Superior temporal gyrus (tissue), 1 donor: ENCODE results near the gene AVP.

ENCODE experiments used
- DNase-seq: peaks from one replicate; pipeline ENCODE4 v3.0.0-alpha.2; 2016; ENCODE audit errors: extremely low spot score

Gene AVP

DNA sequence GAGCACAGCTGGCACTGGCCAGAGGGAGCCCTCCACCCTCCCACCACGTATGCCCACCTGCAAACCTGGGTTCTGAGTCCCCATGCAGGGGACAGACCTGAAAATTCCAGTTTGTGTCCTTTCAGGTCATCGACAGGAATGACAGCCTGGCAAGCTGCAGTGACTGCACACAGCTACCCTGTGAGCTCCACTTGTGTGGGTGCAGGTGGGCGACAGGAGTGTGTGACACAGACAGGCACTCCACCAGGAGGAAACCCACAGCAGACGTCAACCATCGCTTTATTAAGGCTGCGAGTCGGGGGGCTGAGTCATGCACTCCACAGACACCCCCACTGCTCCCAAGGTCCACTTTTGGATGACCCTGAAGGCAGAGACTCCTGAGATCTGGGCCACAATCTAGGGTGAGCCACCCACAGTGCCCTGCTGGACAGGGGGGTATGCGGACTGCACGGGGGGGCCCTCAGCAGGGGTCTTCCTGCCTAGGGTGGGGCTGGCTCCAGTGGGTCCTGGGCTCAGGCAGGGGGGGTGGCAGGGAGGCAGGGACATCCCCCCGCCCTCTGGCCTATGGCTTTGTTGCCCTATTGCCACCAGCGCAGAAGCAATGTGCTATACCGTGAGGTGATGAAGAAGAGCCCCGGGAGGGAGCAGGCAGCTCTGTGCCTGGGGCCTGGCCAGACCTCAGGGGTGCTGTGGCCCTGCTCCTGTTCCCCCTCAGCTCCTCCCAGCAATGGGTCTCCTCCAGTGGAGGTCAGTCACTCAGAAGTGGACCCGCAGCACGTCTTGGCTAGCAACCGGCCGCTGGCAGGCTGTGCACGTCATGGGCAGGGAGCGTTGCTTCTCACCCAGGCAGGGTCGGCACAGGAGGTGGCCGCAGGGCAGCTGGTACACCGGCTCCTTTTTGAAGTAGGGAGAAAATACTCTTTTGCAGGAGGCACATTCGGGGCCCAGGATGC, 25.1 kb upstream of the AVP start:
- no peak for DNase-seq

DNA sequence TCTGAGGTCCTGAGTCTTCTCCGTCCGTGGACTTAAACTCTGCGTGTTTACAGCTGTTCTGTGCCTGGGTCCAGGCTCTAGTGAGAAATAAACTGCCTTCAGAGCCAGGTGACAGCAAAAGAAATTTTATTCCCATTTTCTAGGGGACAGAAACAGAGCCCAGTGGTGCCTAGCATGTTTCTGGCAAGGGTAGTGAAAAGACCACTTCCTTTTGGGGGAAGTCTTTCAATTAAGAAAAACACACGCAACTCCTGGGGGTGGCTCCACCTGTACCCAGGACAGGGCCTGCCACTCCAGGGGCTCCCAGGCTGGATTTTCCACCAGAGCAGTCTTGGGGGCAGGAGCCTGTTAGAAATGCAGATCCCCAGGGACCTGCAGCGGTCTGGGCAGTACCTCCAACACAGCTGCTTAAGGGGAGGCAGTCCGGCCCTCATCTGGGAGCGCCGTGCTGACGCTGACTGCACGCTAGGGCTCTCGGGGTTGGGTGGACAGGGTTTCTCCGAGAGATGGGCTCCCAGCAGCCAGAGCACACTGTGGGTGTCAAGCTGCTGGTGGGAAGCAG, 23.0 kb upstream of the AVP start:
- DNase-seq = no peak

DNA sequence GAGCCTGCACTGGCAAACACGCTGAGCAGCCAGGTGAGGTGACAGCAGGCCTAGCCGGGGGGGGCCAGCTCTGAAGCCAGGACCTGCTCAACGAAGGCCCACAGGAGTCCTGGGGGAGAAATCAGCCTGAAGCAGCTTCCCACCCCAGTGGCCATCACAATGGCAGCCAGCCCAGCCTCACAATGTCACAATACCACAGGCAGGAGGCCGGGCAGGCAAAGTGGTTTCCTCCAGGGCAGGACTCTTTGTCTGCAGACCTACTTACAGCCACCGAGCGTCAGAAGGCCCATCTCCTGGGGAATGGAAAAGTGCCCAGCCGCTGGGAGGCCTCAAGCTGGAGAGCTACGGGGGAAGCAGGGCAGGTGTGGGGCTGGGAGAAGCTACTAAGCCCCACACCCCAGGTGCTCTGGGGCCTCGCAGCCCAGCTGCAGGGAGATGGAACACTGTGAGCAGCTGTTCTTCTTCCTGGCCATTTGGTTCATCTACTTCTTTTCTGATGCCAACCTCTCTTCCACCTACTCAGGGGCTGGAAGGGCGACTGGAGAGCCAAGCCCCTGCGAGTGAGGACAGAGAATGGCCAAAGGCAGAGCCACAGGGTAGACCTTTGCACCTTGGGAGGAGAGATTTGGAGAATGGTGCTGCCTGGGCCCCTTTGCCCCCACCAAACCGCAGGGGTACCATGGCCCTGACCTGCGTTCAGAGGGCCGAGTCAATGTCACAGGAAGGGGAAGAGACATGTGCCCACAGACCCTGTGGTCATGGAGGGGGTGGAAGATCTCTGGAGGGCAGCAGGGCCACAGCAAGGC, 22.3 kb upstream of the AVP start:
- DNase-seq = no peak

GRCh38 chr20:3106185-3106584, 21.7 kb upstream of the AVP start:
- DNase-seq = no peak

GRCh38 chr20:3105256-3106137, 21.0 kb upstream of the AVP start:
- no peak for DNase-seq

DNA sequence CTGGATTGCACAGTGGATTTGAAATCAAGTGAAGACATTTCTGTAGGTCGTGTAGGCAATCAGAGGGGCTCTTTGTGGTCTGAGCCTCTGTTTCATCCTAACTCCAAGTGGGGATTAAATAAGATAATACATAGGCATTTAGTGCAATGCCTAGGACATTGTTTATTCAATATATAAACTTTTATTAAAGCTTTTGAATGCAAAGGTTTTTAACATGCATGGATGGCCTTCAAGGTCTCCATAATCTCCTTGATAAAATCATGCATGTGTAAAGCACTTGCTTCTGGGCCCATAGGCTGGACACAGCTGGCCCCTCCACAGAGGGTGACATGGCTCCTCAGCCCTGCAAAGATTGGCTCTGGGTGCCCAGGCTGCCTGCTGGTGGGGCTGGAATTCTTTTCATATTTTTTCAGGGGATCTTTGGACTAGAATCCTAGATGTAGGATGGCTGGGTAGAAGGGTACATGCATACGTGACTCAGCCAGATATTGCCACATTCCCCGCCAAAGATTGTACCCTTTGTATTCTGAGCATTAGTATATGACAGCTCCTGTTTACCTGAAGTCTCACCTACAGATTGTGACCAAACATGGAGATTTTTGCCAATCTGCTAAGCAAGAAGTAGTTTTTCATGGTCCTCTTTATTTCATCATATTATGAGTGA, 19.0 kb upstream of the AVP start:
- peak; percentile 16 for DNase-seq

DNA sequence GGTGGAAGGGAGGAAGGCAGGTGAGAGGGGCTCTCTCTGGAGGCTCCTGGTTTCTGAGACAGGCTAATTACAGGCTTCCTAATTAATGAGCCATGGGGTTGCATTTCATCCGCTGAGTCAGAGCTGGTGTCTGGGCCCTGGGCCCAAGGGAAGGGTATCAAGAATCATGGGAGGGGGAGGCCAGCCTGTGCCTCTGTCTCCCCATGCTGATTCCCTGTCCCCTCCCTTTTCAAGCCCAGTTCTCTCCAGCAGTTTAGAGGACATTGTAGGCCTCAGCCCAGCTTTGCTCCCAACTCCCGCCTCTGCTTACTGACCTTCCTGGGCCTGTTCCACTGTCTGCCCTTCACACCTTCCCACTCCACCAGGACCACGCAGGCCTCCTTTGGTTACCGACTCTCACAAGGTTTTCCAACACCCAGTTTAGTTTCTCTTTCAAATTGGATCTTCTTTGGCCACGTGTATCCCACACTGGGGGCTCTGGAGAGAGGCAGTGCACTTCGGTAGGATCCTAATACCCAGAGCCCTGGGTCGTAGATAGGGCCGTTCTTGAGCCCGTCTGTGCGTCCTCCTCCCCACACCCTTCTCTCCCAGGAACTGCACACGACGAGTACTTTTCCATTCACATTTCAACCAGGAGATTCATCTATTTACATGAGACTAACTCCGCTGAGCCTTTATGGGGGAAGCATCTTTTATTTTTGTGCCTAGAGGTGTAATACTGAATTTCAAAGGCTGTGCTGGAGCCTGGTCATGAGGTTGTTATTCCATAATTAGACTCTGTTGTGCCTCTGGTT, 18.2 kb upstream of the AVP start:
- peak; percentile 68 for DNase-seq

- peak; percentile 23 for DNase-seq
Measured at GRCh38 chr20:3101737-3102574, 17.4 kb upstream of the AVP start.

- no peak for DNase-seq
Measured at GRCh38 chr20:3101251-3101650, 16.7 kb upstream of the AVP start.

GRCh38 chr20:3100480-3100879, 16.0 kb upstream of the AVP start:
- no peak for DNase-seq

DNA sequence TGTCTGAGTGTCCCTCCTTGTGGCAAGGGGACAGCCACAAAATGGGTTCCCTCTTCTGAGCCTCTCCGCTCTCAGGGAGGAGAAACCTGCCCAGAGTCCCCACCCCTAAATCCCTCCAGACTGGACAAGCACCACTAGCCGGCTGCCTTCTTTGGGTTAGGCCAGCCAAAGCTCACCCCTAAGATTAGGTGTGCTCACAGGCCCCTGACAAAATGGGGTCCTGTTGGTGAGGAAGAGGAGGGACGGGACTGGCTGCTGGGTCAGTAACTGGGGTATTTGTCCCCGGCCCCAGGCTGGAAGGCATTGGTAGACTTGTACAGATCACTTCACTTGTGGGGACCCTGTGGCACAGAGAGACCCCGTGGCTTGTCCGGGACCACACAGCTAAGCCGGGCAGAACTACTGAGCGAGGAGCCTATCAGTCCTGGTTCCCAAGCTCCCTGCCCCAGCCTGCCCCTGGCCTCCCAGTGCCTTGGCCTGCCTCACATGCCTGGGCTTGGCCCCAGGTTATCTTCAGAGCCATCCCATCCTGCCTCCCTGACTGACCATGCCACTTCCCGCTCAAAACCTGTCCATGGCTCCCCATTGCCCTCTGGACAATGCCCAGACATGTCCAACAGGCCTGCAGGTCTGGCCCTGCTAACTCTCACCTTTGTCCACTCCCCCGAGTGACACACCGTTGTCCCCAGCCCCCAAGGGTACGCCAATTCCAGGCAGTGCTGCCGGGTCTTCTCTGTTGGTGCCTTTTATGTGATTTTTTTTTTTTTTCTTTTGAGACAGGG, 10.5 kb upstream of the AVP start:
- no peak for DNase-seq

- no peak for DNase-seq
Measured at GRCh38 chr20:3093861-3094361, 9.4 kb upstream of the AVP start.

DNA sequence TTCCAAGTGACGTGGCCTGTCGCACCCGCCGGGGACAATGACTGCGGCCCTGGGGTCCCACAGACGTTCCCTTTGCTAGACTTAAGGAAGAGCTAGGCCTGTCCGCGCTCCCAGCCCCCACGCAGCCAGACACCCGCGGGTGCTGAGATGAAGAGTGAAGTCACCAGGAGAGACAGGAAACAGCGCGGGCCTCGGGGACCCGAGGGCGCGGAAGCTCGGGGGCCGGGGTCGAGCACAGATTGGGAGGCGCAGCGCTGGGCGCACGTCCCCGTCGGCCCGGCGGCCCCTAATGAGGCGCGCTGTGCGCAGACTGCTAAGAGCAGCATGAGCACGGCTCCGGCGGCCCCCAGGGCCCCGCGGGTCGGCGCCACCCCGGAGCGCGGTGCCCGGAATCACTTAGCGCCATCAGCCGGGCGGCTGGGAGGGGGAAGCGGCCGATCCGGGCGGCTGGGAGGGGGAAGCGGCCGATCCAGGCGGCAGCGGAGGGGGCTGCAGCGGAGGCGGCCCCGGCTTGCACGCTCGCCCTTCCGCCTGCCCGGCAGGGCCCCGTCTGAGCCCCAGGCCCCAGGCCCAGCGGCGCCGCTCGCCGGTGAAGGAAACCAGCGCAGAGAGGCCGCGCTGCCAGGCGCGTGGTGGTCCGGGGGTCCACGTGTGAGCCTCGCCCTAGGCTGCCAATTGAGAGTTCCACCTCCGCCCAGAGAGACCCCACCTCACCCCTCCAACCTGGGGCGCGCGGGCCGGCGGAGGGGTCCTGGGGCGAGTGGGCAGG, 8.3 kb upstream of the AVP start:
- no peak for DNase-seq

DNA sequence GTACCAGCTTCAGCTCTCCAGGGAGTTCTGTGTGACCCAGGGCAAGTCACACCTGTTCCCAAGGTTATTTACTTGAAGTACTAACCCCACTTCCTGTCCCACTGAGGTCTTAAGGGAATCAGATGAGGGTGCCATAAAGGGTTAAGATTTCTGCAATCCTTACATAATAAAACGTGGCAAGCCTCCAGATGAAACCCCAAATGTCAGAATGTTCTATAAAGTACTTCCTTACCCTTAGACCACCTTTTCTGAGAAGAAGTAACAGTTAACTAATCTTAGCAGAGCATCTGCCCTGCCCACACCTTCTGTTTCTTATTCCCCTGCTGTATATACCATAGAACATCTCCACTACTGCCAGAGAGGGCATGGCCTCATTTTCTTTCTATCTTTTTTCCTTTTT, 6.0 kb upstream of the AVP start:
- no peak for DNase-seq

GRCh38 chr20:3088031-3088430, 3.5 kb upstream of the AVP start:
- DNase-seq = no peak

GRCh38 chr20:3085571-3086072, 1.1 kb upstream of the AVP start:
- DNase-seq = no peak

- DNase-seq = no peak
Measured at GRCh38 chr20:3084986-3085360, 449 bp upstream of the AVP start.
